GM13976 (cell line): ENCODE results near the gene ZNF497.
"Not testable (repeated sequence)": the region's sequence is repeated elsewhere in the genome, so short reads cannot be mapped to it uniquely, and the experiment has no call there.

Experiments used
- DNase-seq: peaks from one replicate; pipeline ENCODE4 v3.0.0; 2012; ENCODE audit warnings: low spot score
- CTCF ChIP-seq: IDR thresholded peaks from 2 replicates; pipeline ENCODE4 v1.5.1; 2012; ENCODE audit warnings: borderline replicate concordance, mild to moderate bottlenecking; ENCODE audit not compliant: insufficient read depth; ENCODE audit errors: extremely low read depth, missing control alignments, control extremely low read depth
- in situ Hi-C: fragments of 300-500 bp; cut with MboI; formaldehyde crosslinking; loops from one replicate; pipeline ENCODE4 v1.12.0; 2022; ENCODE audit warnings: low sequenced_read_pairs, mixed read lengths, inconsistent platforms; ENCODE audit not compliant: unreplicated experiment

The ZNF497 gene

GRCh38 chr19:58362272-58362994, at the start of gene ZNF497:
TSS of gene ZNF497 (minus strand) at chr19:58362751. CDS start at chr19:58357635, 5,116 bp downstream.
- TF ChIP-seq CTCF, result no peak
- DNase-seq, result peak; percentile 100
- in situ Hi-C loops, result no loop called here

- in situ Hi-C loops, result no loop called here
- no peak for TF ChIP-seq CTCF
- no peak for DNase-seq
Observed at GRCh38 chr19:58409010-58409790, 46.6 kb upstream of the ZNF497 start.

- peak; percentile 97 for DNase-seq
- in situ Hi-C loops, result no loop called here
Observed at GRCh38 chr19:58408152-58409009, 45.8 kb upstream of the ZNF497 start, which contains the start of gene ZNF584. TSS of gene ZNF584 (plus strand) at chr19:58408649. CDS start at chr19:58409148, 499 bp downstream.

GRCh38 chr19:58407658-58408151, 45.2 kb upstream of the ZNF497 start:
- DNase-seq, result no peak
- in situ Hi-C loops, result no loop called here

More at GRCh38 chr19:58408152-58409009, 45.8 kb upstream of the ZNF497 start, which contains the start of gene ZNF584:
- no peak for TF ChIP-seq CTCF

GRCh38 chr19:58406818-58407657, 44.5 kb upstream of the ZNF497 start:
- in situ Hi-C loops, result no loop called here

More at GRCh38 chr19:58407658-58408151, 45.2 kb upstream of the ZNF497 start:
- TF ChIP-seq CTCF, result no peak

GRCh38 chr19:58403920-58404478, 41.4 kb upstream of the ZNF497 start:
- in situ Hi-C loops, DNase-seq: not testable (repeated sequence)

More at GRCh38 chr19:58406818-58407657, 44.5 kb upstream of the ZNF497 start:
- peak; percentile 7 for TF ChIP-seq CTCF
- no peak for DNase-seq
